HG03196 (cell line): ENCODE measurements around the gene SLX4IP.
A peak's percentile ranks its signal among the peaks of the same experiment; 100 is the strongest.

Source experiments
- ATAC-seq: cut with Tn5 transposase; IDR thresholded peaks from one replicate; pipeline ENCODE4 v1.9.1; 2021; ENCODE audit not compliant: unreplicated experiment

The SLX4IP gene

GRCh38 chr20:10658876-10659632 is 223.9 kb downstream of the SLX4IP start:
- no peak for ATAC-seq

GRCh38 chr20:10659651-10660601 is 224.8 kb downstream of the SLX4IP start:
- ATAC-seq: no peak

GRCh38 chr20:10660661-10661060 is 225.6 kb downstream of the SLX4IP start:
- ATAC-seq: no peak

- ATAC-seq: no peak
These were observed 226.2 kb downstream of the SLX4IP start for GRCh38 chr20:10661261-10661660.

- ATAC-seq: no peak
These were observed 227.0 kb downstream of the SLX4IP start for GRCh38 chr20:10662151-10662550.

GRCh38 chr20:10662661-10663458 is 227.8 kb downstream of the SLX4IP start:
- no peak for ATAC-seq

- no peak for ATAC-seq
These were observed 228.7 kb downstream of the SLX4IP start for GRCh38 chr20:10663756-10664155.

GRCh38 chr20:10665027-10665561 is 230.0 kb downstream of the SLX4IP start:
- ATAC-seq: no peak

GRCh38 chr20:10665791-10666190 is 230.7 kb downstream of the SLX4IP start:
- no peak for ATAC-seq

GRCh38 chr20:10666221-10667076 is 231.3 kb downstream of the SLX4IP start:
- ATAC-seq: no peak

GRCh38 chr20:10667077-10667401 is 231.9 kb downstream of the SLX4IP start:
- no peak for ATAC-seq

GRCh38 chr20:10667560-10668167 is 232.6 kb downstream of the SLX4IP start:
- no peak for ATAC-seq

GRCh38 chr20:10668677-10669368 is 233.7 kb downstream of the SLX4IP start:
- ATAC-seq: no peak

GRCh38 chr20:10669843-10670446 is 234.8 kb downstream of the SLX4IP start:
- ATAC-seq: no peak

GRCh38 chr20:10670501-10671220 is 235.6 kb downstream of the SLX4IP start:
- ATAC-seq: peak; percentile 29

- peak; percentile 44 for ATAC-seq
These were observed 236.3 kb downstream of the SLX4IP start for GRCh38 chr20:10671221-10671918.

- ATAC-seq: no peak
These were observed 237.0 kb downstream of the SLX4IP start for GRCh38 chr20:10671919-10672623.
